Liver (tissue), 9 donors: ENCODE measurements around the gene C1QL4. TPM values are rescaled to one million over a fixed set of nuclear protein-coding genes. Genes with fewer than 3 reads are reported as not detected.

ENCODE experiments used
- DNase-seq: peaks from one replicate; pipeline ENCODE4 v3.0.0-alpha.2; 2017; ENCODE audit warnings: low spot score
- H3K27ac ChIP-seq, 2 donors: one replicate each; pipeline ENCODE4 v1.7.0; 2013; ENCODE audit warnings: inconsistent platforms in 2 of 2, low read length in 2 of 2, control low read depth in 1 of 2, low read depth in 1 of 2, mild to moderate bottlenecking in 1 of 2
- H3K27me3 ChIP-seq, 4 donors: one replicate each; pipeline versions ENCODE4 v1.6.1 to v1.7.0; 2013; ENCODE audit warnings: low read length in 3 of 4, inconsistent platforms in 1 of 4, mild to moderate bottlenecking in 1 of 4, moderate library complexity in 1 of 4; ENCODE audit not compliant: control insufficient read depth in 4 of 4, insufficient read depth in 4 of 4
- H3K36me3 ChIP-seq, 4 donors: one replicate each; pipeline versions ENCODE4 v1.6.1 to v1.7.0; 2013; ENCODE audit warnings: low read length in 3 of 4, mild to moderate bottlenecking in 3 of 4, low read depth in 1 of 4, moderate library complexity in 1 of 4; ENCODE audit not compliant: control insufficient read depth in 4 of 4, insufficient read depth in 3 of 4
- H3K4me1 ChIP-seq, 4 donors: one replicate each; pipeline versions ENCODE4 v1.6.1 to v1.7.0; 2013; ENCODE audit warnings: low read length in 3 of 4, mild to moderate bottlenecking in 3 of 4, moderate library complexity in 1 of 4; ENCODE audit not compliant: control insufficient read depth in 4 of 4, insufficient read depth in 4 of 4
- H3K4me3 ChIP-seq, 3 donors: one replicate each; pipeline versions ENCODE4 v1.6.1 to v1.7.0; 2013; ENCODE audit warnings: low read length in 3 of 3, control low read depth in 1 of 3, low read depth in 1 of 3, mild to moderate bottlenecking in 1 of 3
- H3K9ac ChIP-seq, 2 donors: one replicate each; pipeline ENCODE4 v1.7.0; 2013; ENCODE audit warnings: low read length in 2 of 2, mild to moderate bottlenecking in 2 of 2, moderate library complexity in 2 of 2, control low read depth in 1 of 2, low read depth in 1 of 2
- H3K9me3 ChIP-seq, 4 donors: one replicate each; pipeline versions ENCODE4 v1.6.1 to v1.7.0; 2013; ENCODE audit warnings: low read length in 3 of 4; ENCODE audit not compliant: control insufficient read depth in 4 of 4
- CTCF ChIP-seq: fragments of 150-350 bp; IDR thresholded peaks from 2 replicates; pipeline ENCODE4 v1.5.1; 2017; ENCODE audit warnings: improper control_type of control experiment, low read depth, low read length; ENCODE audit not compliant: missing input control
- EGR1 ChIP-seq, 2 donors: IDR thresholded peaks; 2 replicates each; pipeline ENCODE4 v1.6.1; 2016 to 2018; ENCODE audit warnings: antibody characterized with exemption in 2 of 2, low read depth in 2 of 2
- FOXA1 ChIP-seq: IDR thresholded peaks from 2 replicates; pipeline ENCODE4 v1.6.1; 2016; ENCODE audit warnings: antibody characterized with exemption
- FOXA2 ChIP-seq: IDR thresholded peaks from 2 replicates; pipeline ENCODE4 v1.6.1; 2016; ENCODE audit warnings: antibody characterized with exemption
- GABPA ChIP-seq, 2 donors: IDR thresholded peaks in 1 of 2; conservative IDR thresholded peaks in 1 of 2; 2 replicates each; pipeline ENCODE4 v1.6.1; 2016; ENCODE audit warnings: antibody characterized with exemption in 2 of 2, mild to moderate bottlenecking in 1 of 2, moderate library complexity in 1 of 2
- HNF4A ChIP-seq, 2 donors: conservative IDR thresholded peaks; 2 replicates each; pipeline ENCODE4 v1.6.1; 2016; ENCODE audit warnings: antibody characterized with exemption in 2 of 2, mild to moderate bottlenecking in 2 of 2
- HNF4G ChIP-seq: IDR thresholded peaks from 2 replicates; pipeline ENCODE4 v1.6.1; 2016; ENCODE audit warnings: antibody characterized with exemption
- JUND ChIP-seq, 2 donors: IDR thresholded peaks; 2 replicates each; pipeline ENCODE4 v1.6.1; 2016; ENCODE audit warnings: antibody characterized with exemption in 2 of 2
- MAX ChIP-seq: IDR thresholded peaks from 2 replicates; pipeline ENCODE4 v1.6.1; 2016; ENCODE audit warnings: antibody characterized with exemption
- NR2F2 ChIP-seq: IDR thresholded peaks from 2 replicates; pipeline ENCODE4 v1.6.1; 2016; ENCODE audit warnings: antibody characterized with exemption
- RAD21 ChIP-seq, 2 donors: IDR thresholded peaks; 2 replicates each; pipeline ENCODE4 v1.6.1; 2016; ENCODE audit warnings: antibody characterized with exemption in 2 of 2, mild to moderate bottlenecking in 2 of 2
- RXRA ChIP-seq, 2 donors: IDR thresholded peaks; 2 replicates each; pipeline ENCODE4 v1.6.1; 2017 to 2018; ENCODE audit warnings: antibody characterized with exemption in 2 of 2, mild to moderate bottlenecking in 1 of 2
- SP1 ChIP-seq: IDR thresholded peaks from 2 replicates; pipeline ENCODE4 v1.6.1; 2018; ENCODE audit warnings: antibody characterized with exemption, mild to moderate bottlenecking
- TAF1 ChIP-seq: conservative IDR thresholded peaks from 2 replicates; pipeline ENCODE4 v1.6.1; 2016; ENCODE audit warnings: antibody characterized with exemption, mild to moderate bottlenecking
- YY1 ChIP-seq: IDR thresholded peaks from 2 replicates; pipeline ENCODE4 v1.6.1; 2016; ENCODE audit warnings: antibody characterized with exemption, mild to moderate bottlenecking
- WGBS: extraction: QIAGEN DNeasy Blood & Tissue Kit; methylation state at CpG from one replicate; pipeline ENCODE4 v1.1.7; 2013; 5-methylcytosine and 5-hydroxymethylcytosine counted together
- polyA plus RNA-seq, 2 donors: library from polyadenylated mRNA; stranded (reverse) in 1 of 2; unstranded in 1 of 2; fragments of 200-250 nt in 1 of 2; fragments of >200 nt in 1 of 2; fragmentation: Nextera tagmentation in 1 of 2; extraction: Ambion mirVana in 1 of 2; gene quantifications; one replicate each; pipeline versions ENCODE4 v1.2.1 to v1.2.3, GENCODE V29; 2013 to 2015
- total RNA-seq, 2 donors: library from RNA; depleted of rRNA; stranded (reverse); fragments of >200 nt; gene quantifications; one replicate each; pipeline ENCODE4 v1.2.3, GENCODE V29; 2014
- TF ChIP-seq, protein P1 (sequence below): IDR thresholded peaks from 2 replicates; pipeline ENCODE4 v1.6.1; 2016; ENCODE audit warnings: antibody characterized with exemption, mild to moderate bottlenecking
- TF ChIP-seq, protein P2 (sequence below): IDR thresholded peaks from 2 replicates; pipeline ENCODE4 v1.6.1; 2016; ENCODE audit warnings: antibody characterized with exemption
- TF ChIP-seq, protein P3 (sequence below): IDR thresholded peaks from 2 replicates; pipeline ENCODE4 v1.6.1; 2016; ENCODE audit warnings: antibody characterized with exemption
- donor health status: healthy.
- donor health status: healthy.
- donor health status: healthy.
- donor health status: healthy.
- donor health status: healthy.

The C1QL4 gene
- total and polyA plus RNA-seq, 4 donors = not detected

DNA sequence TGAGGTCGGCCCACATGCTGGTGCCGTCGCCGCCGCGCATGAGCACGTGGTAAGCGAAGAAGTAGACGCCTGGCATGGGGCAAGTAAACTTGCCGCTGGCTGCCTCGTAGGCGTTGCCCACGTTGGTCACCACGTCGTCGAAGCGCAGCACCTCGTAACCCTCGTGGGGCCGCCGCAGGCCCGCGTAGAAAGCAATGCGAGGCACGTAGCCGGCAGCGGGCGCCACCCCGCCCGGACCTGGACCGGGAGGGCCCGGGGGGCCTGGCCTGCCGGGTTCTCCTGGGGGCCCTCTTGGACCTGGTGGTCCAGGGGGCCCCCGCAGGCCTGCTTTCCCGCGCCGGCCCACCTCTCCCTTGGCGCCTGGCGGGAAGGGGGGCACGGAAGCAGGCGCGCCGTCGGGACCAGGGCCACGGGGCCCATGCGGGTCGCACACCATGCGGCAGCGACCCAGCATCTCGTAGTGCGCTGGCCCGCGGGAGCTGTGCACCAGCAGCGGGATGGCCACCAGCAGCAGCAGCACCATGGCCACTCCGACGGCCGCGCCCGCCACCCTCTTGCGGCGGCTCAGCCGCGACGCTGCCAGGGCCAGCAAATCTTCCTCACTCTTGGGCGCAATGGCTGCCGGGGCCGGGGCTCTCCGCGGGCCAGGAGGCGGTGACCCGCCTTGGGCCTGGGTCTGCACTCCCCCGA lies 888 bp downstream of the C1QL4 start (continued):
- TF ChIP-seq CTCF (no peak), FOXA1 (no peak)

DNA sequence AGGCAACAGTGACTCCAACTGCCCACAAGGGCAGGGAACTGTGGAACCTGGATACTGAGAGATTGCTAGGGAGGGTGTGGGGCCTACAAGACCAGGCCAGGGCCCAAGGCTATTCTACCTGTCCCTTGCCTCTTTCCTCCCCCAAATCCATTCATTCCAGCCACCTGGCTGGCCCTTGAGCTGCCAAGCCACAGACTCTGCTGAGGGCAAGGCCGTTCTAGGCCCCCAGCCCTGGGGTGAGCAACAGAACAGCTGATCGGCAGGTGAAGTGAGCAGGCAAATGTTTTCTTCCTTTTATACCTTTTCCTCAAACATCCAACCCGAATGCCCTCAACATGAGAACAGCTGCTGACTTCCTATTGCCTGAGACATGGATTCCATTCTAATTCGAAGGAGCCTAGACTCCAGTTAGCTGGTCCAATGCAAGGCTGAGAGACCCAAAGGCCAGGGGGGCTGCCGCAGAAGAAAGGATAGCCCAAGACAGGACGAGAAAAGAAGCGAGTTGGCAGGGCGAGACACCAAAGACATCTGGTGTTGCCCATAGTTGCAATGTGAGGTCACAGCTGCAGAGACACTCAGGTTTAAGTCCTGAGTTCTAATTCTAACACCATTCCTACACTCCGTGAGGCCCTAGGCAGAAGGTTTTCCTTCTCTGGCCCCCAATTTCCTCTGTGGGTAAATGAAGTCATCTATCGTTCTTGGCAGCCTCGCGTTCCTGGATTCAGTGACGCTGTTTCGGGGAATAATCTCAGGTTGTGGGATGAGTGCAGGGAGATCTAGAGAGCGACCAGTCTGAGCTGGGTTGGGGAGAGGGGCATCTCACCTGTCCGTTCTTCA lies 1.7 kb downstream of the C1QL4 start:
- Histone ChIP-seq H3K27ac (no peak overlapping the region), H3K4me1 (peaks cover 0 to 14% (median 9%) of the 10 kb centered on the region in 4 donors), H3K36me3 (no peaks in the 10 kb centered on the region), H3K9me3 (no peaks in the 10 kb centered on the region), H3K9ac (no peak overlapping the region), H3K27me3 (peaks cover 0 to 13% (median 4%) of the 10 kb centered on the region in 4 donors), H3K4me3 (no peak overlapping the region)
- DNase-seq = no peak
- TF ChIP-seq CTCF (no peak), TAF1 (no peak), FOXA2 (no peak), NR2F2 (no peak), HNF4A (conservative IDR thresholded peaks at IDR 0.05) (no peak), GABPA (IDR thresholded peaks at IDR 0.05 in 1 of 2, conservative IDR thresholded peaks at IDR 0.05 in 1 of 2) (no peak), YY1 (no peak), SP1 (no peak), FOXA1 (no peak), RXRA (IDR thresholded peaks at IDR 0.05) (no peak), HNF4G (no peak), MAX (no peak), JUND (IDR thresholded peaks at IDR 0.05) (no peak), EGR1 (IDR thresholded peaks at IDR 0.05; ENCODE audit: low read depth in 2 of 2) (no peak), RAD21 (IDR thresholded peaks at IDR 0.05) (no peak)
- TF ChIP-seq, protein P1, sequence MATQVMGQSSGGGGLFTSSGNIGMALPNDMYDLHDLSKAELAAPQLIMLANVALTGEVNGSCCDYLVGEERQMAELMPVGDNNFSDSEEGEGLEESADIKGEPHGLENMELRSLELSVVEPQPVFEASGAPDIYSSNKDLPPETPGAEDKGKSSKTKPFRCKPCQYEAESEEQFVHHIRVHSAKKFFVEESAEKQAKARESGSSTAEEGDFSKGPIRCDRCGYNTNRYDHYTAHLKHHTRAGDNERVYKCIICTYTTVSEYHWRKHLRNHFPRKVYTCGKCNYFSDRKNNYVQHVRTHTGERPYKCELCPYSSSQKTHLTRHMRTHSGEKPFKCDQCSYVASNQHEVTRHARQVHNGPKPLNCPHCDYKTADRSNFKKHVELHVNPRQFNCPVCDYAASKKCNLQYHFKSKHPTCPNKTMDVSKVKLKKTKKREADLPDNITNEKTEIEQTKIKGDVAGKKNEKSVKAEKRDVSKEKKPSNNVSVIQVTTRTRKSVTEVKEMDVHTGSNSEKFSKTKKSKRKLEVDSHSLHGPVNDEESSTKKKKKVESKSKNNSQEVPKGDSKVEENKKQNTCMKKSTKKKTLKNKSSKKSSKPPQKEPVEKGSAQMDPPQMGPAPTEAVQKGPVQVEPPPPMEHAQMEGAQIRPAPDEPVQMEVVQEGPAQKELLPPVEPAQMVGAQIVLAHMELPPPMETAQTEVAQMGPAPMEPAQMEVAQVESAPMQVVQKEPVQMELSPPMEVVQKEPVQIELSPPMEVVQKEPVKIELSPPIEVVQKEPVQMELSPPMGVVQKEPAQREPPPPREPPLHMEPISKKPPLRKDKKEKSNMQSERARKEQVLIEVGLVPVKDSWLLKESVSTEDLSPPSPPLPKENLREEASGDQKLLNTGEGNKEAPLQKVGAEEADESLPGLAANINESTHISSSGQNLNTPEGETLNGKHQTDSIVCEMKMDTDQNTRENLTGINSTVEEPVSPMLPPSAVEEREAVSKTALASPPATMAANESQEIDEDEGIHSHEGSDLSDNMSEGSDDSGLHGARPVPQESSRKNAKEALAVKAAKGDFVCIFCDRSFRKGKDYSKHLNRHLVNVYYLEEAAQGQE = no peak
- TF ChIP-seq, protein P2, sequence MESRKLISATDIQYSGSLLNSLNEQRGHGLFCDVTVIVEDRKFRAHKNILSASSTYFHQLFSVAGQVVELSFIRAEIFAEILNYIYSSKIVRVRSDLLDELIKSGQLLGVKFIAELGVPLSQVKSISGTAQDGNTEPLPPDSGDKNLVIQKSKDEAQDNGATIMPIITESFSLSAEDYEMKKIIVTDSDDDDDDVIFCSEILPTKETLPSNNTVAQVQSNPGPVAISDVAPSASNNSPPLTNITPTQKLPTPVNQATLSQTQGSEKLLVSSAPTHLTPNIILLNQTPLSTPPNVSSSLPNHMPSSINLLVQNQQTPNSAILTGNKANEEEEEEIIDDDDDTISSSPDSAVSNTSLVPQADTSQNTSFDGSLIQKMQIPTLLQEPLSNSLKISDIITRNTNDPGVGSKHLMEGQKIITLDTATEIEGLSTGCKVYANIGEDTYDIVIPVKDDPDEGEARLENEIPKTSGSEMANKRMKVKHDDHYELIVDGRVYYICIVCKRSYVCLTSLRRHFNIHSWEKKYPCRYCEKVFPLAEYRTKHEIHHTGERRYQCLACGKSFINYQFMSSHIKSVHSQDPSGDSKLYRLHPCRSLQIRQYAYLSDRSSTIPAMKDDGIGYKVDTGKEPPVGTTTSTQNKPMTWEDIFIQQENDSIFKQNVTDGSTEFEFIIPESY = no peak
- TF ChIP-seq, protein P3, sequence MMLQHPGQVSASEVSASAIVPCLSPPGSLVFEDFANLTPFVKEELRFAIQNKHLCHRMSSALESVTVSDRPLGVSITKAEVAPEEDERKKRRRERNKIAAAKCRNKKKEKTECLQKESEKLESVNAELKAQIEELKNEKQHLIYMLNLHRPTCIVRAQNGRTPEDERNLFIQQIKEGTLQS = no peak
- WGBS = 71% methylated on average over 16 of the region's 16 CpGs
